Activated CD4-positive, alpha-beta T cell treated with anti-CD3 and anti-CD28 coated beads, Interleukin-2, amount 50 U/mL, for 1 hour (primary cell): ENCODE results near the gene KRT33B.

Experiments used
- DNase-seq: peaks from one replicate; pipeline ENCODE4 v3.0.0-alpha.2; 2020

KRT33B gene

GRCh38 chr17:41345992-41346391 lies 23.6 kb downstream of the KRT33B start:
- DNase-seq = no peak

GRCh38 chr17:41343029-41343428 lies 26.6 kb downstream of the KRT33B start:
- no peak for DNase-seq

GRCh38 chr17:41340934-41341861 lies 28.4 kb downstream of the KRT33B start:
- DNase-seq = peak; percentile 54

- DNase-seq = no peak
Measured at GRCh38 chr17:41340494-41340893, 29.1 kb downstream of the KRT33B start.

GRCh38 chr17:41339571-41340172 lies 29.9 kb downstream of the KRT33B start:
- no peak for DNase-seq

GRCh38 chr17:41338961-41339485 lies 30.6 kb downstream of the KRT33B start:
- peak; percentile 40 for DNase-seq

GRCh38 chr17:41335747-41336146 lies 33.9 kb downstream of the KRT33B start:
- DNase-seq = no peak

GRCh38 chr17:41334385-41335305 lies 35.0 kb downstream of the KRT33B start:
- no peak for DNase-seq

GRCh38 chr17:41333836-41334235 lies 35.8 kb downstream of the KRT33B start:
- no peak for DNase-seq

- DNase-seq = no peak
Measured at GRCh38 chr17:41333098-41333497, 36.5 kb downstream of the KRT33B start.

- DNase-seq = no peak
Measured at GRCh38 chr17:41332239-41332638, 37.4 kb downstream of the KRT33B start.

GRCh38 chr17:41331606-41332005 lies 38.0 kb downstream of the KRT33B start:
- DNase-seq = no peak

GRCh38 chr17:41329279-41329948 lies 40.2 kb downstream of the KRT33B start:
- no peak for DNase-seq

- no peak for DNase-seq
Measured at GRCh38 chr17:41328207-41328606, 41.4 kb downstream of the KRT33B start.

GRCh38 chr17:41327411-41328120 lies 42.0 kb downstream of the KRT33B start:
- no peak for DNase-seq

- DNase-seq = peak; percentile 30
Measured at GRCh38 chr17:41326173-41327145, 43.2 kb downstream of the KRT33B start.

GRCh38 chr17:41325611-41326010 lies 44.0 kb downstream of the KRT33B start:
- no peak for DNase-seq

- no peak for DNase-seq
Measured at GRCh38 chr17:41325126-41325525, 44.5 kb downstream of the KRT33B start.

GRCh38 chr17:41324180-41325075 lies 45.2 kb downstream of the KRT33B start:
- DNase-seq = no peak
